Activated T-helper 1 cell treated with Interleukin-2 at 50 U/mL for 16 hours (primary cell): Measurements from ENCODE around the gene RAB29.
"Not testable (repeated sequence)": the region's sequence is repeated elsewhere in the genome, so short reads cannot be mapped to it uniquely, and the experiment has no call there.

ENCODE experiments used
- DNase-seq: peaks from one replicate; pipeline ENCODE4 v3.0.0-alpha.2; 2020; ENCODE audit warnings: low read depth

RAB29 gene

GRCh38 chr1:205775015-205775716, at the start of gene RAB29:
Gene RAB29 (minus strand): TSS chr1:205775482. CDS start chr1:205774956, 526 bp downstream.
- DNase-seq: peak; percentile 69

- DNase-seq: no peak
Measured at GRCh38 chr1:205824180-205824579, 48.9 kb upstream of the RAB29 start.

- not testable (repeated sequence) for DNase-seq
Measured at GRCh38 chr1:205823260-205823659, 48.0 kb upstream of the RAB29 start.

- no peak for DNase-seq
Measured at GRCh38 chr1:205822397-205822796, 47.1 kb upstream of the RAB29 start.

- DNase-seq: no peak
Measured at GRCh38 chr1:205817988-205818387, 42.7 kb upstream of the RAB29 start.

GRCh38 chr1:205817364-205817763, 42.1 kb upstream of the RAB29 start:
- no peak for DNase-seq

GRCh38 chr1:205813755-205814058, 38.4 kb upstream of the RAB29 start:
- DNase-seq: no peak

GRCh38 chr1:205812878-205813754, 37.8 kb upstream of the RAB29 start, which contains the start of gene SLC41A1:
Gene SLC41A1 (minus strand): TSS chr1:205813198. CDS start chr1:205810441, 2,757 bp downstream.
- peak; percentile 87 for DNase-seq

- no peak for DNase-seq
Measured at GRCh38 chr1:205812271-205812877, 37.1 kb upstream of the RAB29 start.

GRCh38 chr1:205811660-205812059, 36.4 kb upstream of the RAB29 start:
- no peak for DNase-seq

GRCh38 chr1:205810448-205811157, 35.3 kb upstream of the RAB29 start:
- DNase-seq: no peak

- no peak for DNase-seq
Measured at GRCh38 chr1:205809942-205810345, 34.7 kb upstream of the RAB29 start.

- DNase-seq: no peak
Measured at GRCh38 chr1:205809469-205809868, 34.2 kb upstream of the RAB29 start.

GRCh38 chr1:205805082-205805711, 29.9 kb upstream of the RAB29 start:
- no peak for DNase-seq

- no peak for DNase-seq
Measured at GRCh38 chr1:205804605-205805004, 29.3 kb upstream of the RAB29 start.

GRCh38 chr1:205803986-205804385, 28.7 kb upstream of the RAB29 start:
- DNase-seq: no peak

- DNase-seq: no peak
Measured at GRCh38 chr1:205802060-205802459, 26.8 kb upstream of the RAB29 start.

GRCh38 chr1:205800981-205801703, 25.9 kb upstream of the RAB29 start:
- DNase-seq: no peak

- no peak for DNase-seq
Measured at GRCh38 chr1:205800427-205800826, 25.1 kb upstream of the RAB29 start.

- no peak for DNase-seq
Measured at GRCh38 chr1:205798577-205798976, 23.3 kb upstream of the RAB29 start.

GRCh38 chr1:205797168-205797567, 21.9 kb upstream of the RAB29 start:
- DNase-seq: no peak
